Gastroesophageal sphincter (tissue), 4 donors: ENCODE results near the gene KCNIP4. TPM values are rescaled to one million over a fixed set of nuclear protein-coding genes. Genes with fewer than 3 reads are reported as not detected.

Source experiments
- ATAC-seq: fragments of 150-250 bp; one replicate; pipeline ENCODE4 v1.9.1; 2016; ENCODE audit warnings: mild to moderate bottlenecking, moderate library complexity
- H3K27ac ChIP-seq, 4 donors: fragments of 200-600 bp; sonication (generic) in 3 of 4; 1 replicate in 3 of 4; 2 replicates in 1 of 4; pipeline ENCODE4 v1.5.1; 2016 to 2019
- H3K27me3 ChIP-seq: fragments of 200-600 bp; sonication (generic); one replicate; pipeline ENCODE4 v1.5.1; 2019
- H3K36me3 ChIP-seq, 2 donors: fragments of 200-600 bp; sonication (generic); one replicate each; pipeline ENCODE4 v1.5.1; 2019; ENCODE audit warnings: control low read depth in 1 of 2
- H3K4me1 ChIP-seq, 3 donors: fragments of 200-600 bp; sonication (generic); 1 replicate in 2 of 3; 2 replicates in 1 of 3; pipeline ENCODE4 v1.5.1; 2016 to 2019; ENCODE audit warnings: control low read depth in 2 of 3
- H3K4me3 ChIP-seq, 2 donors: fragments of 200-600 bp; sonication (generic); one replicate each; pipeline ENCODE4 v1.5.1; 2019; ENCODE audit warnings: mild to moderate bottlenecking in 1 of 2, moderate library complexity in 1 of 2
- H3K9me3 ChIP-seq, 3 donors: fragments of 200-600 bp; sonication (generic); one replicate each; pipeline ENCODE4 v1.5.1; 2017 to 2019; ENCODE audit warnings: control low read depth in 2 of 3
- CTCF ChIP-seq, 4 experiments: fragments of 200-600 bp in 2 of 4; fragments of 450-650 bp in 2 of 4; sonication (generic) in 1 of 4; IDR thresholded peaks; one replicate each; pipeline ENCODE4 v1.5.1; 2017 to 2019; ENCODE audit warnings: antibody characterized with exemption in 4 of 4, mild to moderate bottlenecking in 2 of 4, moderate library complexity in 2 of 4
- EP300 ChIP-seq: sonication (generic); formaldehyde crosslinking; IDR thresholded peaks from one replicate; pipeline ENCODE4 v1.6.1; 2017; ENCODE audit warnings: antibody characterized with exemption, mild to moderate bottlenecking
- POLR2A ChIP-seq, 2 donors: fragments of 450-650 bp; IDR thresholded peaks; one replicate each; pipeline ENCODE4 v1.6.1; 2017; ENCODE audit warnings: antibody characterized with exemption in 2 of 2, mild to moderate bottlenecking in 2 of 2, moderate library complexity in 1 of 2
- POLR2AphosphoS5 ChIP-seq: sonication (generic); formaldehyde crosslinking; IDR thresholded peaks from one replicate; pipeline ENCODE4 v1.6.1; 2017; ENCODE audit warnings: antibody characterized with exemption
- whole genome bisulfite sequencing, 2 donors: methylation state at CpG; one replicate each; pipeline ENCODE4 v1.1.5; 2018; ENCODE audit warnings: low coverage in 1 of 2; 5-methylcytosine and 5-hydroxymethylcytosine counted together
- total RNA-seq, 4 donors: library from RNA; depleted of rRNA; stranded (reverse); fragments of >200 nt; gene quantifications; one replicate each; pipeline ENCODE4 v1.1.0, GENCODE V29; 2016

KCNIP4 gene
- total RNA-seq, 4 donors from 2014 or later: 0.23 to 0.59 (median 0.54) TPM; not detected in 1

- TF ChIP-seq EP300: no peak
- no peak for TF ChIP-seq POLR2A (IDR thresholded peaks at IDR 0.05)
- no peaks in the 10 kb centered on the region for H3K9me3 ChIP-seq
- ATAC-seq: no peak
These were observed 5.1 kb upstream of the KCNIP4 start for GRCh38 chr4:21953653-21954052.

GRCh38 chr4:21952549-21952948 lies 4.0 kb upstream of the KCNIP4 start:
- Histone ChIP-seq H3K36me3 (no peaks in the 10 kb centered on the region), H3K4me1 (peaks cover 0 to 12% (median 0%) of the 10 kb centered on the region in 3 donors), H3K27me3 (peaks cover 26% of the 10 kb centered on the region), H3K4me3 (no peak overlapping the region), H3K27ac (no peak overlapping the region), H3K9me3 (no peaks in the 10 kb centered on the region)
- ATAC-seq: no peak
- WGBS, 2 donors: 81 to 87% methylated on average over 3 of the region's 3 CpGs
- no peak for TF ChIP-seq CTCF (IDR thresholded peaks at IDR 0.05)

More at GRCh38 chr4:21953653-21954052, 5.1 kb upstream of the KCNIP4 start:
- Histone ChIP-seq H3K4me3 (no peak overlapping the region), H3K27me3 (peaks cover 16% of the 10 kb centered on the region), H3K36me3 (no peaks in the 10 kb centered on the region), H3K27ac (no peak overlapping the region), H3K4me1 (peaks cover 0 to 6% (median 0%) of the 10 kb centered on the region in 3 donors)
- WGBS, 2 donors: 17 to 54% methylated on average over 2 to 4 of the region's 4 CpGs

- WGBS, 2 donors: no CpG with 5 or more reads among the region's 26 CpGs
These were observed 493 bp upstream of the KCNIP4 start for GRCh38 chr4:21949073-21949457.

DNA sequence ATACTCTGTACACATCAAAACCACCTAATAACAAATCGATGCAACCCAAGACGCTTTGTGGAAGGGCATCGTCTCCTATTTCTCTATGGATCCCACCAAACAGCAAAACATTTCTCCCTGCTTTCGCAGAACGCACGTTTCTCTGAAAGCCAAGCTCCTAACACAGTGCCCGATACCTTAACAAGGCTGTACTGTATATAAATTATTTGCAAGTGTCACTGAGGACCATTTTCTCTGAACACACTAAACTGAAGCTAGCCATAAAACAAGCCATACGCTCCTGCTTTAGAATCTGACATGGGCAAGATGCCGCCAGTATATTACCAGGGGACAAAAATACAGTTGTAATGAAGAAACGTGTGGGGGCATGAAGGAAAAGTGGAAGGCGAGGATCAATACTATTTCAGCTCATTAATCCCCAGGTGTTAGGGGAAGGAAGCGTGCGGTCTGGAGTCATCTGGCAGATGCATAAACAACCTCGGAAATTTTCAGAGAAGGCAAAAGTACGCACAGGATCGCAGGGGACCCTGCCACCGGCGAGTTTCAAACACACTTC lies 703 bp downstream of the KCNIP4 start:
- Histone ChIP-seq H3K4me3 (peak overlapping the region in 1 of 2 donors; percentile 49), H3K36me3 (no peaks in the 10 kb centered on the region), H3K9me3 (no peaks in the 10 kb centered on the region), H3K27ac (no peak overlapping the region), H3K27me3 (peaks cover 36% of the 10 kb centered on the region), H3K4me1 (peaks cover 0 to 12% (median 0%) of the 10 kb centered on the region in 3 donors)
- no peak for TF ChIP-seq CTCF (IDR thresholded peaks at IDR 0.05)
- TF ChIP-seq POLR2A (IDR thresholded peaks at IDR 0.05): no peak
- no peak for TF ChIP-seq POLR2AphosphoS5
- TF ChIP-seq EP300: no peak
- WGBS, 2 donors: 24 to 26% methylated on average over 17 to 18 of the region's 18 CpGs
- no peak for ATAC-seq

More at GRCh38 chr4:21949073-21949457, 493 bp upstream of the KCNIP4 start:
- peaks cover 0 to 12% (median 0%) of the 10 kb centered on the region in 3 donors for H3K4me1 ChIP-seq
- peaks cover 36% of the 10 kb centered on the region for H3K27me3 ChIP-seq
- peak; percentile 29 for ATAC-seq
- peak overlapping the region; percentile 0 to 49 for H3K4me3 ChIP-seq
- no peak overlapping the region for H3K27ac ChIP-seq
- H3K36me3 ChIP-seq: no peaks in the 10 kb centered on the region
- H3K9me3 ChIP-seq: no peaks in the 10 kb centered on the region
- no peak for TF ChIP-seq CTCF (IDR thresholded peaks at IDR 0.05)
- no peak for TF ChIP-seq EP300
- TF ChIP-seq POLR2A (IDR thresholded peaks at IDR 0.05): no peak
- TF ChIP-seq POLR2AphosphoS5: no peak

GRCh38 chr4:21946858-21947257 lies 1.7 kb downstream of the KCNIP4 start:
- Histone ChIP-seq H3K4me3 (no peak overlapping the region), H3K4me1 (peaks cover 0 to 12% (median 0%) of the 10 kb centered on the region in 3 donors), H3K36me3 (no peaks in the 10 kb centered on the region), H3K27me3 (peaks cover 36% of the 10 kb centered on the region), H3K9me3 (no peaks in the 10 kb centered on the region), H3K27ac (no peak overlapping the region)
- no peak for ATAC-seq
- TF ChIP-seq POLR2AphosphoS5 (no peak), EP300 (no peak), CTCF (IDR thresholded peaks at IDR 0.05) (no peak), POLR2A (IDR thresholded peaks at IDR 0.05) (no peak)
- 84 to 97% methylated on average over 4 to 6 of the region's 6 CpGs for WGBS, 2 donors
